Naive B cell (primary cell): ENCODE data around the gene CEP68. TPM values are rescaled to one million over a fixed set of nuclear protein-coding genes. Genes with fewer than 3 reads are reported as not detected.

Source experiments
- ATAC-seq, 2 donors: fragments of 150-1000 bp; cut with Tn5 transposase; 2 replicates each; pipeline ENCODE4 v1.10.0; 2021; ENCODE audit warnings: low read depth in 2 of 2, mild to moderate bottlenecking in 2 of 2, moderate library complexity in 2 of 2
- DNase-seq: peaks from one replicate; pipeline ENCODE4 v3.0.0; 2022
- H3K27ac Mint-ChIP-seq, 6 donors: one replicate each; pipeline ENCODE4 v1.8.0; 2020 to 2022; ENCODE audit warnings: mild to moderate bottlenecking in 6 of 6, mixed read lengths in 6 of 6, moderate library complexity in 5 of 6, inconsistent platforms in 2 of 6
- H3K27me3 Mint-ChIP-seq, 3 donors: one replicate each; pipeline ENCODE4 v1.8.0; 2021 to 2022; ENCODE audit warnings: mixed read lengths in 3 of 3, mild to moderate bottlenecking in 1 of 3
- H3K36me3 Mint-ChIP-seq, 2 donors: one replicate each; pipeline ENCODE4 v1.8.0; 2020 to 2022; ENCODE audit warnings: mixed read lengths in 2 of 2, inconsistent platforms in 1 of 2, mild to moderate bottlenecking in 1 of 2
- H3K4me1 Mint-ChIP-seq, 3 donors: one replicate each; pipeline ENCODE4 v1.8.0; 2020 to 2022; ENCODE audit warnings: mixed read lengths in 3 of 3, inconsistent platforms in 1 of 3, mild to moderate bottlenecking in 1 of 3, moderate library complexity in 1 of 3
- H3K4me3 Mint-ChIP-seq, 8 donors: one replicate each; pipeline ENCODE4 v1.8.0; 2020 to 2022; ENCODE audit warnings: mild to moderate bottlenecking in 8 of 8, mixed read lengths in 8 of 8, moderate library complexity in 8 of 8, inconsistent platforms in 2 of 8
- H3K9me3 Mint-ChIP-seq, 7 donors: one replicate each; pipeline ENCODE4 v1.8.0; 2020 to 2022; ENCODE audit warnings: mixed read lengths in 7 of 7, mild to moderate bottlenecking in 5 of 7, inconsistent platforms in 2 of 7, moderate library complexity in 1 of 7
- polyA plus RNA-seq, 6 donors: library from polyadenylated mRNA; unstranded; fragments of 300-500 nt; fragmentation: Illumina TruSeq; gene quantifications; one replicate each; pipeline ENCODE4 v1.2.3, GENCODE V29; 2021; ENCODE audit warnings: low read depth in 6 of 6

CEP68 gene
- polyA plus RNA-seq, 6 donors from 2014 or later = 16.6 to 21.0 (median 18.6) TPM

- Mint-ChIP-seq H3K9me3 (no peaks in the 10 kb centered on the region), H3K36me3 (peaks cover 4 to 16% of the 10 kb centered on the region in 2 donors), H3K4me3 (no peak overlapping the region), H3K27me3 (no peaks in the 10 kb centered on the region), H3K4me1 (peaks cover 52 to 65% (median 59%) of the 10 kb centered on the region in 3 donors), H3K27ac (peak overlapping the region in 3 of 6 donors; percentile 33 to 82 (median 47))
- no peak for DNase-seq
- no peak for ATAC-seq
Measured at GRCh38 chr2:65035351-65035943, 20.8 kb upstream of the CEP68 start.

- no peaks in the 10 kb centered on the region for H3K27me3 Mint-ChIP-seq
- no peak for DNase-seq
- H3K27ac Mint-ChIP-seq = peak overlapping the region in 5 of 6 donors; percentile 8 to 83 (median 74)
- H3K4me1 Mint-ChIP-seq = peaks cover 39 to 51% (median 46%) of the 10 kb centered on the region in 3 donors
- H3K36me3 Mint-ChIP-seq = peaks cover 4 to 16% of the 10 kb centered on the region in 2 donors
- H3K9me3 Mint-ChIP-seq = no peaks in the 10 kb centered on the region
- ATAC-seq = no peak
- no peak overlapping the region for H3K4me3 Mint-ChIP-seq
Measured at GRCh38 chr2:65037178-65037577, 19.0 kb upstream of the CEP68 start.

- H3K27me3 Mint-ChIP-seq = no peaks in the 10 kb centered on the region
- peak overlapping the region in 1 of 8 donors; percentile 37 for H3K4me3 Mint-ChIP-seq
- DNase-seq (no peak), ATAC-seq (no peak)
- H3K27ac Mint-ChIP-seq = peak overlapping the region in 3 of 6 donors; percentile 62 to 85 (median 74)
- peaks cover 32 to 47% (median 40%) of the 10 kb centered on the region in 3 donors for H3K4me1 Mint-ChIP-seq
- peaks cover 11 to 30% of the 10 kb centered on the region in 2 donors for H3K36me3 Mint-ChIP-seq
- peaks cover 5 to 11% (median 9%) of the 10 kb centered on the region in 7 donors for H3K9me3 Mint-ChIP-seq
Measured at GRCh38 chr2:65039640-65040039, 16.6 kb upstream of the CEP68 start.

GRCh38 chr2:65040400-65041261 lies 15.6 kb upstream of the CEP68 start:
- H3K4me1 Mint-ChIP-seq = peaks cover 34 to 43% (median 35%) of the 10 kb centered on the region in 3 donors
- ATAC-seq (peak; percentile 96 to 98), DNase-seq (peak; percentile 68)
- H3K27me3 Mint-ChIP-seq = no peaks in the 10 kb centered on the region
- peaks cover 17 to 40% of the 10 kb centered on the region in 2 donors for H3K36me3 Mint-ChIP-seq
- peak overlapping the region in 5 of 6 donors; percentile 60 to 82 (median 63) for H3K27ac Mint-ChIP-seq
- H3K9me3 Mint-ChIP-seq = peaks cover 5 to 17% (median 11%) of the 10 kb centered on the region in 7 donors
- H3K4me3 Mint-ChIP-seq = peak overlapping the region in 3 of 8 donors; percentile 34 to 52 (median 49)

- Mint-ChIP-seq H3K27ac (peak overlapping the region in 2 of 6 donors; percentile 19 to 27), H3K27me3 (no peaks in the 10 kb centered on the region), H3K9me3 (peaks cover 5 to 17% (median 11%) of the 10 kb centered on the region in 7 donors), H3K4me1 (peaks cover 24 to 44% (median 28%) of the 10 kb centered on the region in 3 donors), H3K4me3 (no peak overlapping the region), H3K36me3 (peaks cover 17 to 32% of the 10 kb centered on the region in 2 donors)
- ATAC-seq (no peak), DNase-seq (no peak)
Measured at GRCh38 chr2:65043001-65043400, 13.2 kb upstream of the CEP68 start.

- ATAC-seq (no peak), DNase-seq (no peak)
- Mint-ChIP-seq H3K4me3 (peak overlapping the region in 1 of 8 donors; percentile 40), H3K27ac (peak overlapping the region in 2 of 6 donors; percentile 39 to 77), H3K4me1 (peaks cover 25 to 48% (median 28%) of the 10 kb centered on the region in 3 donors), H3K36me3 (peaks cover 23 to 34% of the 10 kb centered on the region in 2 donors), H3K9me3 (peaks cover 5 to 17% (median 13%) of the 10 kb centered on the region in 7 donors), H3K27me3 (no peaks in the 10 kb centered on the region)
Measured at GRCh38 chr2:65044097-65044735, 12.0 kb upstream of the CEP68 start.

- ATAC-seq = no peak
- Mint-ChIP-seq H3K4me1 (peaks cover 14 to 36% (median 17%) of the 10 kb centered on the region in 3 donors), H3K4me3 (no peak overlapping the region), H3K9me3 (peaks cover 5 to 17% (median 13%) of the 10 kb centered on the region in 7 donors), H3K27me3 (no peaks in the 10 kb centered on the region), H3K27ac (no peak overlapping the region), H3K36me3 (peaks cover 23 to 34% of the 10 kb centered on the region in 2 donors)
- DNase-seq = no peak
Measured at GRCh38 chr2:65045651-65046050, 10.6 kb upstream of the CEP68 start.

- Mint-ChIP-seq H3K9me3 (peaks cover 6 to 17% (median 13%) of the 10 kb centered on the region in 7 donors), H3K27me3 (no peaks in the 10 kb centered on the region), H3K4me3 (no peak overlapping the region), H3K27ac (peak overlapping the region in 1 of 6 donors; percentile 79), H3K4me1 (peaks cover 18 to 45% (median 26%) of the 10 kb centered on the region in 3 donors), H3K36me3 (peaks cover 34 to 35% of the 10 kb centered on the region in 2 donors)
- ATAC-seq = no peak
- DNase-seq = no peak
Measured at GRCh38 chr2:65046633-65047407, 9.4 kb upstream of the CEP68 start.

- Mint-ChIP-seq H3K4me1 (peaks cover 38 to 60% (median 44%) of the 10 kb centered on the region in 3 donors), H3K27ac (peak overlapping the region in 3 of 6 donors; percentile 19 to 43 (median 34)), H3K36me3 (peaks cover 24 to 33% of the 10 kb centered on the region in 2 donors), H3K9me3 (peaks cover 5 to 11% (median 9%) of the 10 kb centered on the region in 7 donors), H3K27me3 (no peaks in the 10 kb centered on the region), H3K4me3 (no peak overlapping the region)
- no peak for DNase-seq
- ATAC-seq = no peak
Measured at GRCh38 chr2:65049010-65049639, 7.1 kb upstream of the CEP68 start.

- Mint-ChIP-seq H3K4me1 (peaks cover 40 to 72% (median 59%) of the 10 kb centered on the region in 3 donors), H3K36me3 (peaks cover 8 to 18% of the 10 kb centered on the region in 2 donors), H3K9me3 (peaks cover 0 to 2% (median 0%) of the 10 kb centered on the region in 7 donors), H3K27ac (peak overlapping the region in 2 of 6 donors; percentile 33 to 37), H3K4me3 (no peak overlapping the region), H3K27me3 (no peaks in the 10 kb centered on the region)
- DNase-seq = no peak
- ATAC-seq = no peak
Measured at GRCh38 chr2:65050931-65051330, 5.3 kb upstream of the CEP68 start.

- Mint-ChIP-seq H3K4me3 (peak overlapping the region; percentile 69 to 99 (median 85)), H3K4me1 (peaks cover 48 to 71% (median 66%) of the 10 kb centered on the region in 3 donors), H3K27me3 (no peaks in the 10 kb centered on the region)
Measured at GRCh38 chr2:65053199-65053598, 3.0 kb upstream of the CEP68 start.

More at GRCh38 chr2:65053199-65053598, 3.0 kb upstream of the CEP68 start:
- H3K36me3 Mint-ChIP-seq = peaks cover 8 to 18% of the 10 kb centered on the region in 2 donors
- DNase-seq (peak; percentile 82), ATAC-seq (peak; percentile 43 to 51)
- peaks cover 0 to 1% (median 0%) of the 10 kb centered on the region in 7 donors for H3K9me3 Mint-ChIP-seq
- peak overlapping the region; percentile 91 to 99 (median 95) for H3K27ac Mint-ChIP-seq
